ENCODE data around the gene RNU6-9.
"Not testable (repeated sequence)": the region's sequence is repeated elsewhere in the genome, so short reads cannot be mapped to it uniquely, and the experiment has no call there.

DNA sequence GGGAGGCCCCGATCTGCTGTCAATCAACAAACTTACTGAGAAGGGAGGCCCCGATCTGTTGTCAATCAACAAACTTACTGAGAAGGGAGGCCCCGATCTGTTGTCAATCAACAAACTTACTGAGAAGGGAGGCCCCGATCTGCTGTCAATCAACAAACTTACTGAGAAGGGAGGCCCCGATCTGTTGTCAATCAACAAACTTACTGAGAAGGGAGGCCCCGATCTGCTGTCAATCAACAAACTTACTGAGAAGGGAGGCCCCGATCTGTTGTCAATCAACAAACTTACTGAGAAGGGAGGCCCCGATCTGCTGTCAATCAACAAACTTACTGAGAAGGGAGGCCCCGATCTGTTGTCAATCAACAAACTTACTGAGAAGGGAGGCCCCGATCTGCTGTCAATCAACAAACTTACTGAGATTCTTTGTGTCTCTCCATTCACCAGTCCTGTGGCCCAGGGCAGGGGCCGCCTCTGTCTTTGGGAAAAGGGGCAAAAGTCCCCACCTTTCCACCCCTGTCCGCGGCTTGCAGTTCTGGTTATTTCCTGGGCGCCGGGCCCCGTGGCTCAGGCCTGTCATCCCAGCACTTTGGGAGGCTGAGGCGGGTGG is 39.6 kb upstream of the RNU6-9 start:
- not testable (repeated sequence) for TF ChIP-seq EZH2 (IDR thresholded peaks at IDR 0.05; ENCODE audit: insufficient read depth, poor library complexity, severe bottlenecking); EZH2phosphoT487 (IDR thresholded peaks at IDR 0.05; ENCODE audit: insufficient read depth, low read depth)
